ENCODE measurements around the gene LETM1. TPM values are rescaled to one million over a fixed set of nuclear protein-coding genes. Genes with fewer than 3 reads are reported as not detected.
A peak's percentile ranks its signal among the peaks of the same experiment; 100 is the strongest.

Gene LETM1
- total and polyA plus RNA-seq, 2 of the 13 experiments (the other 11 are each of a cell fraction or from before 2014, with no cell fraction given) = 9.7 to 41.6 TPM

DNA sequence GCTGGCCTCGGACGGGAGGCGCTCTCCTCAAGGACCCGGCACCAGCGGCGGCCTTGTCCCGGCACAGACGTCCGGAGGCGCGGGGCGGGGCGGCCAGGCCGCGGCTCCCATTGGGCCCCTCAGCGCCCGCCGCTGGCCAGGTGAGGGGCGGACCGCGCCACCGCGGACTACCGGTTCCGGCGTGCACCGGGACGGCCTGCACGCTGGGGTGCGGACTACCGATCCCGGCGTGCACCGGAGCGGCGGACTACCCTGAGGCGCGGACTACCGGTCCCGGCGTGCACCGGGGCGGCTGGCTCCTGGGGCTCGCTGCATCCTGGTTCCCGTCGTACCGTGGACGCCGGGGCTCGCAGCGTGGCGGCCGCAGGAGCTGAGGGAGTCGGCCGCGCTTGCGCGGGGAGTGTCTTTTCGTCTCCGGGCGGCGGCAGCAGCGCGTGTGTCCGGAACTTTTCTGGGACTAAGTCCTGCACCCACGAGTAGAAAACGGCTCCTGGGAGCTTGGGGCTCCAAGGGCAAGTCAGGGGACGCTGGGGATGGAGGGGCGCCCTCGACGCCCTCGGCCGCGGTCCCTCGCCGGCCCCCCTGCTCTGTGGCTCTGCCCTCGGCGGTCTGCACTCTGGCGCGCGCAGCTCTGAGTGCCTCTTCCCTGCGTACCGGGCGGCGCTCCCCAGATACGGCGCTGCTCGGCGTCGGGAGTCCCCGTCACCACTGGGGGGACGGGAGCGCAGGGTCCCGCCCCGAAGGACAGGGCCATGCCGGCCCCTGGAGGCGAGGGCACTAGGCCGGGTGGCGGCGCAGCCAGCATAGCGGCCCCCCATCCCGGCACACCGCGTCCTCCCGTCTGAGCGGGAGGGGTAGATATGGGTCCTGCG lies at the start of gene LETM1 (continued):
- TF ChIP-seq, protein P1, sequence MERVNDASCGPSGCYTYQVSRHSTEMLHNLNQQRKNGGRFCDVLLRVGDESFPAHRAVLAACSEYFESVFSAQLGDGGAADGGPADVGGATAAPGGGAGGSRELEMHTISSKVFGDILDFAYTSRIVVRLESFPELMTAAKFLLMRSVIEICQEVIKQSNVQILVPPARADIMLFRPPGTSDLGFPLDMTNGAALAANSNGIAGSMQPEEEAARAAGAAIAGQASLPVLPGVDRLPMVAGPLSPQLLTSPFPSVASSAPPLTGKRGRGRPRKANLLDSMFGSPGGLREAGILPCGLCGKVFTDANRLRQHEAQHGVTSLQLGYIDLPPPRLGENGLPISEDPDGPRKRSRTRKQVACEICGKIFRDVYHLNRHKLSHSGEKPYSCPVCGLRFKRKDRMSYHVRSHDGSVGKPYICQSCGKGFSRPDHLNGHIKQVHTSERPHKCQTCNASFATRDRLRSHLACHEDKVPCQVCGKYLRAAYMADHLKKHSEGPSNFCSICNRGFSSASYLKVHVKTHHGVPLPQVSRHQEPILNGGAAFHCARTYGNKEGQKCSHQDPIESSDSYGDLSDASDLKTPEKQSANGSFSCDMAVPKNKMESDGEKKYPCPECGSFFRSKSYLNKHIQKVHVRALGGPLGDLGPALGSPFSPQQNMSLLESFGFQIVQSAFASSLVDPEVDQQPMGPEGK (CRISPR knock-in tag; IDR thresholded peaks at IDR 0.05) = peak; percentile 59
- TF ChIP-seq DPF2 (CRISPR knock-in tag; IDR thresholded peaks at IDR 0.05; ENCODE audit: borderline replicate concordance, low read depth) = no peak
- peak; percentile 85 for TF ChIP-seq CCDC6 (CRISPR knock-in tag; IDR thresholded peaks at IDR 0.05)
- TF ChIP-seq NFE2L1 (CRISPR knock-in tag; IDR thresholded peaks at IDR 0.05; ENCODE audit: borderline replicate concordance) = no peak; the same call in 1 of the 2 replicates
- TF ChIP-seq TBP (CRISPR knock-in tag; IDR thresholded peaks at IDR 0.05) = peak; percentile 72; the same call in 1 of the 2 replicates
- no peak for TF ChIP-seq ZNF577 (CRISPR knock-in tag; IDR thresholded peaks at IDR 0.05; ENCODE audit: borderline replicate concordance, low read depth)
- TF ChIP-seq ZNF354B (CRISPR knock-in tag; IDR thresholded peaks at IDR 0.05) = no peak
- no peak for TF ChIP-seq ZNF570 (CRISPR knock-in tag; IDR thresholded peaks at IDR 0.05; ENCODE audit: borderline replicate concordance)
- TF ChIP-seq, protein P2, sequence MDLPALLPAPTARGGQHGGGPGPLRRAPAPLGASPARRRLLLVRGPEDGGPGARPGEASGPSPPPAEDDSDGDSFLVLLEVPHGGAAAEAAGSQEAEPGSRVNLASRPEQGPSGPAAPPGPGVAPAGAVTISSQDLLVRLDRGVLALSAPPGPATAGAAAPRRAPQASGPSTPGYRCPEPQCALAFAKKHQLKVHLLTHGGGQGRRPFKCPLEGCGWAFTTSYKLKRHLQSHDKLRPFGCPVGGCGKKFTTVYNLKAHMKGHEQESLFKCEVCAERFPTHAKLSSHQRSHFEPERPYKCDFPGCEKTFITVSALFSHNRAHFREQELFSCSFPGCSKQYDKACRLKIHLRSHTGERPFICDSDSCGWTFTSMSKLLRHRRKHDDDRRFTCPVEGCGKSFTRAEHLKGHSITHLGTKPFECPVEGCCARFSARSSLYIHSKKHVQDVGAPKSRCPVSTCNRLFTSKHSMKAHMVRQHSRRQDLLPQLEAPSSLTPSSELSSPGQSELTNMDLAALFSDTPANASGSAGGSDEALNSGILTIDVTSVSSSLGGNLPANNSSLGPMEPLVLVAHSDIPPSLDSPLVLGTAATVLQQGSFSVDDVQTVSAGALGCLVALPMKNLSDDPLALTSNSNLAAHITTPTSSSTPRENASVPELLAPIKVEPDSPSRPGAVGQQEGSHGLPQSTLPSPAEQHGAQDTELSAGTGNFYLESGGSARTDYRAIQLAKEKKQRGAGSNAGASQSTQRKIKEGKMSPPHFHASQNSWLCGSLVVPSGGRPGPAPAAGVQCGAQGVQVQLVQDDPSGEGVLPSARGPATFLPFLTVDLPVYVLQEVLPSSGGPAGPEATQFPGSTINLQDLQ (CRISPR knock-in tag; IDR thresholded peaks at IDR 0.05) = peak; percentile 62; the same call in 1 of the 2 replicates
- TF ChIP-seq ISX (CRISPR knock-in tag; conservative IDR thresholded peaks at IDR 0.05) = peak; percentile 89
- peak; percentile 51 for TF ChIP-seq ASH2L (IDR thresholded peaks at IDR 0.05; ENCODE audit: insufficient read length, low read depth, low read length)
- TF ChIP-seq, protein P3, sequence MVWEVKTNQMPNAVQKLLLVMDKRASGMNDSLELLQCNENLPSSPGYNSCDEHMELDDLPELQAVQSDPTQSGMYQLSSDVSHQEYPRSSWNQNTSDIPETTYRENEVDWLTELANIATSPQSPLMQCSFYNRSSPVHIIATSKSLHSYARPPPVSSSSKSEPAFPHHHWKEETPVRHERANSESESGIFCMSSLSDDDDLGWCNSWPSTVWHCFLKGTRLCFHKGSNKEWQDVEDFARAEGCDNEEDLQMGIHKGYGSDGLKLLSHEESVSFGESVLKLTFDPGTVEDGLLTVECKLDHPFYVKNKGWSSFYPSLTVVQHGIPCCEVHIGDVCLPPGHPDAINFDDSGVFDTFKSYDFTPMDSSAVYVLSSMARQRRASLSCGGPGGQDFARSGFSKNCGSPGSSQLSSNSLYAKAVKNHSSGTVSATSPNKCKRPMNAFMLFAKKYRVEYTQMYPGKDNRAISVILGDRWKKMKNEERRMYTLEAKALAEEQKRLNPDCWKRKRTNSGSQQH (CRISPR knock-in tag; IDR thresholded peaks at IDR 0.05; ENCODE audit: low read depth) = peak; percentile 91
- TF ChIP-seq EED (CRISPR knock-in tag; IDR thresholded peaks at IDR 0.05) = no peak
- no peak for TF ChIP-seq GATA4 (IDR thresholded peaks at IDR 0.05; ENCODE audit: borderline replicate concordance, low read depth)
- no peak for TF ChIP-seq ONECUT2 (CRISPR knock-in tag; IDR thresholded peaks at IDR 0.05)
- TF ChIP-seq, protein P4, sequence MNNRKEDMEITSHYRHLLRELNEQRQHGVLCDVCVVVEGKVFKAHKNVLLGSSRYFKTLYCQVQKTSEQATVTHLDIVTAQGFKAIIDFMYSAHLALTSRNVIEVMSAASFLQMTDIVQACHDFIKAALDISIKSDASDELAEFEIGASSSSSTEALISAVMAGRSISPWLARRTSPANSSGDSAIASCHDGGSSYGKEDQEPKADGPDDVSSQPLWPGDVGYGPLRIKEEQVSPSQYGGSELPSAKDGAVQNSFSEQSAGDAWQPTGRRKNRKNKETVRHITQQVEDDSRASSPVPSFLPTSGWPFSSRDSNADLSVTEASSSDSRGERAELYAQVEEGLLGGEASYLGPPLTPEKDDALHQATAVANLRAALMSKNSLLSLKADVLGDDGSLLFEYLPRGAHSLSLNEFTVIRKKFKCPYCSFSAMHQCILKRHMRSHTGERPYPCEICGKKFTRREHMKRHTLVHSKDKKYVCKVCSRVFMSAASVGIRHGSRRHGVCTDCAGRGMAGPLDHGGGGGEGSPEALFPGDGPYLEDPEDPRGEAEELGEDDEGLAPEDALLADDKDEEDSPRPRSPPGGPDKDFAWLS (CRISPR knock-in tag; IDR thresholded peaks at IDR 0.05; ENCODE audit: borderline replicate concordance) = no peak
- TF ChIP-seq ZNF326 (CRISPR knock-in tag; IDR thresholded peaks at IDR 0.05; ENCODE audit: borderline replicate concordance) = no peak
- TF ChIP-seq, protein P5, sequence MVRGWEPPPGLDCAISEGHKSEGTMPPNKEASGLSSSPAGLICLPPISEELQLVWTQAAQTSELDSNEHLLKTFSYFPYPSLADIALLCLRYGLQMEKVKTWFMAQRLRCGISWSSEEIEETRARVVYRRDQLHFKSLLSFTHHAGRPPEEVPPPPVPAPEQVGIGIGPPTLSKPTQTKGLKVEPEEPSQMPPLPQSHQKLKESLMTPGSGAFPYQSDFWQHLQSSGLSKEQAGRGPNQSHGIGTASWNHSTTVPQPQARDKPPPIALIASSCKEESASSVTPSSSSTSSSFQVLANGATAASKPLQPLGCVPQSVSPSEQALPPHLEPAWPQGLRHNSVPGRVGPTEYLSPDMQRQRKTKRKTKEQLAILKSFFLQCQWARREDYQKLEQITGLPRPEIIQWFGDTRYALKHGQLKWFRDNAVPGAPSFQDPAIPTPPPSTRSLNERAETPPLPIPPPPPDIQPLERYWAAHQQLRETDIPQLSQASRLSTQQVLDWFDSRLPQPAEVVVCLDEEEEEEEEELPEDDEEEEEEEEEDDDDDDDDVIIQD (CRISPR knock-in tag; IDR thresholded peaks at IDR 0.05; ENCODE audit: low read depth) = no peak
- TF ChIP-seq IRX3 (CRISPR knock-in tag; IDR thresholded peaks at IDR 0.05; ENCODE audit: borderline replicate concordance, low read depth) = no peak
